Raji (cell line): Measurements from ENCODE around the gene ATP6V0E2.

Experiments used
- POLR2A ChIP-seq: IDR thresholded peaks from 2 replicates; pipeline ENCODE4 v1.6.1; 2011; ENCODE audit warnings: low read depth, low read length, control low read depth; ENCODE audit not compliant: insufficient read depth

ATP6V0E2 gene

GRCh38 chr7:149866139-149866778, 7.5 kb upstream of the ATP6V0E2 start:
- TF ChIP-seq POLR2A: no peak

- no peak for TF ChIP-seq POLR2A
These were observed 6.9 kb upstream of the ATP6V0E2 start for GRCh38 chr7:149866779-149867447.

- no peak for TF ChIP-seq POLR2A
These were observed 5.8 kb upstream of the ATP6V0E2 start for GRCh38 chr7:149867762-149868622.

- no peak for TF ChIP-seq POLR2A
These were observed 5.0 kb upstream of the ATP6V0E2 start for GRCh38 chr7:149868623-149869290.

- no peak for TF ChIP-seq POLR2A
These were observed 4.5 kb upstream of the ATP6V0E2 start for GRCh38 chr7:149869291-149869650.

DNA sequence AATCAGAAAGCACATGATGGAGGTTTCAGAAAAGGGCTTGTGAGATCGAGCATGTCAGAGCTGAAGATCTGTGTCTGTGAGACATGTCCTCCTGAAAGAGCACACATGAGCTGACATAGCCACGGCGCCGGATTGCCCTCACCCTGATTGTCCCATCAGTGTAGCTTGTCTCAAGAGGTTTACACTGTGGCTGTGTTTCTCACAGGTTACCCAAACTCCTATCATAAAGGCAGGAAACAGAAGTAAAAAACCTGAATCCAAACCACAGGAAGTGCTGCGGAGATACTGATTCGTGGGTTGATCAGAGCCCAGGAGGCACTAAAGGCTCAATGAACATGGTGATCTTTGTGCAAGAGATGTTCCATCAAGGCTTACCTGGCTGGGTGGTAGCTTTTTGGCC, 3.9 kb upstream of the ATP6V0E2 start:
- TF ChIP-seq POLR2A: no peak

GRCh38 chr7:149870274-149870673, 3.5 kb upstream of the ATP6V0E2 start:
- no peak for TF ChIP-seq POLR2A

DNA sequence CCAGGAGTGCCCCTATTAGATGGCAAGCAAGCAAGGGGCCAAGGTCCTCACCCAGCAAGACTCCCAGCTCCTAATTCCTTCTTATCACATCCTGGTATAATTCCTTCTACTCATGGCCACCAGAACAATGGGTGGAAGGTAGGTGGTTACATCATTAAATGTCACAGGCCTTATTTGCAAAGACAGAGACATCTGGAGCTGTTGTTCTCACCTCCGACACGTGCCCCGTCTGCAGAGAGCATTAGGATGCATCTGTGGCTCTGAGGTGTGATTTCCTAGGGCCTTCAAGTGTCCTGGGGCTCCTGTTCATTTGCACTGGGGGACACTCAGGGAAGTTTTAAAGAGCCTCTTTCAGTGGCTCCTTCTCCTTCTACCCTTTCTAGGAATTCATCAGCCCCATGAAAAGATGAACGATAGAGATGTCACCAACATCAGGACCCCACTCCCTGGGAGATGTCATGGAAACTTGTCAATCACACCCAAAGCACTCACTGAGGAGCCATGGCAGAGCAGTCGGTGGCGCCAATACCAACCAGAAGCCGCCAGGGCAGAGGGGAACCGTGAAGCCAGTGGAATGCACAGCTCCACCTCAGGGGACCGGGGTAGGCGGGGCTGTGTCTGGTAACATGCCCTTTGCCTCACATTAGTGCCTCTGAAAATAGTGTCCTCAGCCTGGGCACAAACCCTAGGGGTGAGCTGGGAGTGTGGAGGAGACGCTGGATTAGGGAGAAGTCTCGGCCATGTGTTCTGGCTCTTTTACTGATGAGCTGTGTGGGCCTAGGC, 2.9 kb upstream of the ATP6V0E2 start:
- no peak for TF ChIP-seq POLR2A

DNA sequence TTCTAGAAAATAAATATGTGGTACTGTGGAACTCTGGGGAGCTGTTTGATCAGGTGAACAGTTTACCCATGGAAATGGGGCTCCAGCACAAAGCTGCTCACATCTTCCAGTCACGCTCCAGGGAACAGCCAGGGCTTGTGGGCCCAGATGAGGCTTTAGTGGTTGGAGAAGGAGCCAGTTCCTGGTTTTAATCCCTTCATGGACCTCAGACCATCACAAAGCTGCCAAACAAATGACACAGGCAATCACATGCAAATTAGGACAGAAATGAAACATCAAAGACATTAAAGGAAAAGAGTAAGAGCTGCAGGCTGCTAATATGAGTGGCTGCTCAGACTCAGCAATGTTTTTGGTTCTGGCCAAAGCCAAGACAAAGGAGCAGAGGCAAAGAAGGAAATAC, 2.2 kb upstream of the ATP6V0E2 start:
- no peak for TF ChIP-seq POLR2A

- no peak for TF ChIP-seq POLR2A
These were observed 1.2 kb upstream of the ATP6V0E2 start for GRCh38 chr7:149872419-149873073.

DNA sequence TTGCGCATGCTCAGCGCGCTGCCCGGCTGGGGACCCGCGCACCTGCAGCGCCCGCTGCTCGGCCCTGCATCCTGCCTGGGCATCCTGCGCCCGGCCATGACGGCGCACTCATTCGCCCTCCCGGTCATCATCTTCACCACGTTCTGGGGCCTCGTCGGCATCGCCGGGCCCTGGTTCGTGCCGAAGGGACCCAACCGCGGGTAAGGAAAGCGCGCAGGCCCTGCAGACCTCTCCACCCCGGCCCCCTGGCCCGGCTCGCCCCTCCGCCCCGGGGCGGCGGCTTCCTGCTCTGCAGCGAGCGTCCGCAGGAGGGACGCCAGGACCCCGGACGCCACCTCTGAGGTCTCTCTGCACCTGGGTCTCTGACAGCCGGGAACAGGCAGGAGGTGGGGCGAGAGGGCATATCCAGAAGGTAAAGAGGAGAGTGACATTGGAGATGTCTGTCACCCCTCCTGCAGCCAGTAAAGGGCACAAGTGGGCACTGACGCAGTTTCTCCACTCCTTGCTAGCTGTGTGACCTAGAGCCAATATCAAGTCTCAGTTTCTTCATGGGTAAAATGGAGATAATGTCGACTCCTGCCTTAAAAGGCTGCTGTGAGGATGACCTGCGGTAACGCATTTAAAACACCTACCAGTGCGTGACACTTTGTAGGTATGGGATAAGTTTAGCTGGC, 338 bp downstream of the ATP6V0E2 start:
- TF ChIP-seq POLR2A: peak; percentile 73

GRCh38 chr7:149874644-149875028, 867 bp downstream of the ATP6V0E2 start:
- no peak for TF ChIP-seq POLR2A

- TF ChIP-seq POLR2A: no peak
These were observed 1.6 kb downstream of the ATP6V0E2 start for GRCh38 chr7:149875396-149875795.
